BE2C (cell line): Measurements from ENCODE around the gene FBXO48.

Experiments used
- DNase-seq: peaks from one replicate; pipeline ENCODE4 v3.0.0-alpha.2; 2020
- H3K27me3 ChIP-seq: fragments of 250-450 bp; sonication (Bioruptor Pico); 2 replicates; pipeline ENCODE4 v1.5.1; 2020; ENCODE audit warnings: mild to moderate bottlenecking
- H3K36me3 ChIP-seq: fragments of 250-450 bp; sonication (Bioruptor Pico); 2 replicates; pipeline ENCODE4 v1.5.1; 2020; ENCODE audit warnings: mild to moderate bottlenecking
- H3K4me1 ChIP-seq: fragments of 250-450 bp; sonication (Bioruptor Pico); 2 replicates; pipeline ENCODE4 v1.5.1; 2020
- H3K4me3 ChIP-seq: 2 replicates; pipeline ENCODE4 v1.5.1; 2011; ENCODE audit warnings: low read depth, low read length
- H3K9me3 ChIP-seq: fragments of 250-450 bp; sonication (Bioruptor Pico); 2 replicates; pipeline ENCODE4 v1.5.1; 2020
- CTCF ChIP-seq: IDR thresholded peaks from 2 replicates; pipeline ENCODE4 v1.5.1; 2012; ENCODE audit warnings: mild to moderate bottlenecking, low read depth, low read length

The FBXO48 gene

GRCh38 chr2:68506170-68506569 lies 39.1 kb upstream of the FBXO48 start:
- H3K9me3 ChIP-seq: no peaks in the 10 kb centered on the region
- TF ChIP-seq CTCF: no peak

GRCh38 chr2:68505603-68506159 lies 38.6 kb upstream of the FBXO48 start:
- Histone ChIP-seq H3K9me3 (no peaks in the 10 kb centered on the region), H3K27me3 (no peaks in the 10 kb centered on the region), H3K36me3 (no peaks in the 10 kb centered on the region), H3K4me1 (no peaks in the 10 kb centered on the region), H3K4me3 (no peak overlapping the region)
- TF ChIP-seq CTCF: no peak
- DNase-seq: no peak

More at GRCh38 chr2:68506170-68506569, 39.1 kb upstream of the FBXO48 start:
- no peak for DNase-seq
- H3K4me1 ChIP-seq: no peaks in the 10 kb centered on the region
- no peaks in the 10 kb centered on the region for H3K36me3 ChIP-seq
- H3K27me3 ChIP-seq: no peaks in the 10 kb centered on the region
- no peak overlapping the region for H3K4me3 ChIP-seq

- TF ChIP-seq CTCF: no peak
- H3K36me3 ChIP-seq: no peaks in the 10 kb centered on the region
- no peaks in the 10 kb centered on the region for H3K4me1 ChIP-seq
- no peaks in the 10 kb centered on the region for H3K9me3 ChIP-seq
- DNase-seq: no peak
- H3K27me3 ChIP-seq: no peaks in the 10 kb centered on the region
- no peak overlapping the region for H3K4me3 ChIP-seq
These were observed 34.7 kb upstream of the FBXO48 start for GRCh38 chr2:68501768-68502167.

- Histone ChIP-seq H3K4me3 (no peak overlapping the region), H3K4me1 (no peaks in the 10 kb centered on the region), H3K27me3 (no peaks in the 10 kb centered on the region), H3K36me3 (no peaks in the 10 kb centered on the region), H3K9me3 (no peaks in the 10 kb centered on the region)
- no peak for TF ChIP-seq CTCF
- no peak for DNase-seq
These were observed 33.6 kb upstream of the FBXO48 start for GRCh38 chr2:68500649-68501048.

GRCh38 chr2:68499133-68499532 lies 32.0 kb upstream of the FBXO48 start:
- no peak overlapping the region for H3K4me3 ChIP-seq
- TF ChIP-seq CTCF: no peak

GRCh38 chr2:68491582-68491981 lies 24.5 kb upstream of the FBXO48 start:
- no peaks in the 10 kb centered on the region for H3K4me1 ChIP-seq
- H3K36me3 ChIP-seq: no peaks in the 10 kb centered on the region
- no peaks in the 10 kb centered on the region for H3K27me3 ChIP-seq
- no peak overlapping the region for H3K4me3 ChIP-seq
- H3K9me3 ChIP-seq: no peaks in the 10 kb centered on the region
- no peak for DNase-seq
- TF ChIP-seq CTCF: no peak

More at GRCh38 chr2:68499133-68499532, 32.0 kb upstream of the FBXO48 start:
- Histone ChIP-seq H3K27me3 (no peaks in the 10 kb centered on the region), H3K9me3 (no peaks in the 10 kb centered on the region), H3K36me3 (no peaks in the 10 kb centered on the region), H3K4me1 (no peaks in the 10 kb centered on the region)
- DNase-seq: no peak
